HG03196 (cell line): Measurements from ENCODE around the gene SLC25A4.
"Not testable (repeated sequence)": the region's sequence is repeated elsewhere in the genome, so short reads cannot be mapped to it uniquely, and the experiment has no call there.

Source experiments
- ATAC-seq: cut with Tn5 transposase; IDR thresholded peaks from one replicate; pipeline ENCODE4 v1.9.1; 2021; ENCODE audit not compliant: unreplicated experiment

The SLC25A4 gene

GRCh38 chr4:185171373-185172071 is 28.5 kb downstream of the SLC25A4 start:
- ATAC-seq = peak; percentile 77

GRCh38 chr4:185179488-185179887 is 36.4 kb downstream of the SLC25A4 start:
- ATAC-seq = no peak

DNA sequence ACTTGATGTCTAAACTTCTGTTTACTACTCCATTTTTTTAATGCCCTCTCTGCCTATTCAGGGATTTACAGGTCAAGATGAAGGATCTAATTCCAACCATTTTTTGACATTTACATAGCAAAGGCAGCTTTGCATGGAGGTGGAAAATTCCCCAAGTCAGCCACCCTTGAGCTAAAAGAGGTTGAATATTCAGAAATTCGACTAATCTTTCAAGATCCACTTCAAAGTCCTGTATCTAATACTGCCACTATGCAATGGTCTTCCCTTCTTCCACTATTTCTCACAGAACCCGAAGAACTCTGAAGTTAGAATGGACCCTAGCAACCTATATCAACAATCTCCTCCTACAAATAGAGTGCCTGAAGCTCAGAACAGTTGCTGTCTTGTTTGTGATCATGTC is 39.2 kb downstream of the SLC25A4 start:
- no peak for ATAC-seq

DNA sequence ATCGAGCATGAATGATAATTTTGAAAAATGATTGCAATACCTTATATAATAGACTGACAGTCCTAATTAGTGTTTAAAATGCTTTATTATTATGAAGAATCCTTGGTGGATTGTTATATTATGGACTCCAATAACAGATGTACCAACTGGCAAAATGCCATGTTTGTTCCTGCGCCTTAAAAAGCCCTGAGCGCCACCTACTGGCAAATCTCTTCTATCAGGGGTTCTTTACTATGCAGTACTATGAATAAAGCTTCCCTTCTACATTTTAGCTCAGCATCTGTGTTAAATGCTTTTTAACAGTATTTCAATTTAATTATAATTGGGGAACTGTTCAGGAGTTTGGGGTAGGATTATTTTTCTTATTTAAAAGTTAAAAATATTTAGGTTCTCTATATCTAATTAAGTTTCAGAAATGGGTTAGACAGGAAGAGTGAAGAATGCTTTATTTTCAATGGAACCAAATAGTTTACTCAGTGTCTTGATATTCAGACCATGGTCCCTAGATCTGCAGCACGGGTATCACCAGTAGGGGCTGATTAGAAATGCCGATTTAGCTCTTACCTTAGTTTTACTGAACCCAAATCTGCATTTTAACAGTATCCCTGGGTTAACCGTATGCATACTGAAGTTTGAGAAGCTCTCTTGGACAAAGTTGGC is 40.7 kb downstream of the SLC25A4 start:
- ATAC-seq = peak; percentile 64

DNA sequence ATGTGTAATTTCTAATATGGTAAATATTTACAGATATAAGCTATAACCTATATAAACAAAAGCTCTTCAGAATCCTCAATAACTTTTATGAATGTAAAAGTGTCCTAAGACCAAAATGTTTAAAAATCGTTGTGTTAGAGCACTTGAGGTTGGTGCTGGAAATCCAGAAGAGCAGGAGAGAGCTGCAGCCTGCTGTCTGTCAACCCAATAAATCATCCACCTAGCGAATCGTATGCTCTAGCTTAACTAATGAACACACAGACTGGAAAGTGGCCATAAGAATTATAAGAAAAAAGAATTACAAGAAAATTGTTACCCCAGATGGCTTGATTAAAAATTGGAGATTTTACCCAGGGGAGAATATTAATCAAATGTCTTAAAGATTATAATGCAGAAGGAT is 43.7 kb downstream of the SLC25A4 start:
- ATAC-seq = no peak

DNA sequence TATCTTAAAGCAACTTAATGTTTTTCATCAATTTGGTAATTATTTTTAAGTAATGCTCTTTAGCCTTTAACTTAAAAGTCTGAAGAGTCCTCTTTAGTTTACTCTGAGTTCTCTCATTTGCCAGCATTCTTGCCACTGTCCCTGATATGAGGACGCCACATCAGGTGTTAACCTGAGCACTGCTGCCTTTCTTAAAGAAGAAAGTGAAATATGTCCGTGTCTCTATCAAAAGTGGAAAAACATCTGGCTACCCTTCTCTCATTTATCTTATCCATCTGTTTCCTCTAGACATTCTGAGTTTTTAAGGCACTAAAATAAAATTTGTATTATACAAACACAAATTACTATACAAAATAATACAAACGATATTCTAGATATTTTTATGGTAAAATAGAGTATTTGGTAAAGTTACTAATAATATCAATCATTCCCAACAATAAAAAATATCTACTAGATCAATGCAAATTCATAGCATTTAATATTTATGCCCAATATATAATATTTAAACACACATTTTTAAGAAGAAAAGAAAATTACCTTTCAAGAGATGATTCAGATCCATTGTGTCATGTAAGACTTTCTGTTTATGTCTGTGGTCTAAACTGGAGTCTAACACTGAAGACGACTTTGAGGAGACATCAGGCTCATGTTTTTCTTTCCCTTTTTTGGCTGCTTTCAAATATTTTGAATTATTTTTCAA is 46.7 kb downstream of the SLC25A4 start:
- no peak for ATAC-seq

DNA sequence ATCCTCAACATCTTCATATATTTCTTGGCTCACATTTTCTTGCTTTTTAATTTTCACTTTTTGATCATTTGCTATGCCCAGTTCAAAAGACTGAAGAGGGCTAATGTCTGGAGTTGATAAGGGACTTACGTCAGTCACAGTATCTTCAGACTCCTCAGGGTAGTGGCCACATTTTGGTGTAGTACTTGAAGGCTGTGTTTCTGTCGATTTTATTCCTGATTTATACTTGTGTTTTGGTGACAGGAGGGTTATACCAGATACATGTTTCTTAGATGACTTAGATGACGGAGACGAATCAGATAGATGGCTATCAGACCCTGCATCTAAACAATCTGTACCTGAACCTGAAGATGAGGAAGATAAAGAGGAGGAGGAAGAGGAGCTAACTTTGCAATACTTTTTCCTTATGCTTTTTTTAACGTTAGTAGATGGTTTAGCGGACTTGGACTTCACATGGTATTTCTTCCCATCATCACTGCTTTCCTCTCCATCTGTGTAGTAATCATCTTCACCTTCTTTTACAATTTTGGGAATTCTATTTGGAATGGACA is 47.3 kb downstream of the SLC25A4 start:
- ATAC-seq = no peak

GRCh38 chr4:185192059-185192458 is 49.0 kb downstream of the SLC25A4 start:
- peak; percentile 80 for ATAC-seq

DNA sequence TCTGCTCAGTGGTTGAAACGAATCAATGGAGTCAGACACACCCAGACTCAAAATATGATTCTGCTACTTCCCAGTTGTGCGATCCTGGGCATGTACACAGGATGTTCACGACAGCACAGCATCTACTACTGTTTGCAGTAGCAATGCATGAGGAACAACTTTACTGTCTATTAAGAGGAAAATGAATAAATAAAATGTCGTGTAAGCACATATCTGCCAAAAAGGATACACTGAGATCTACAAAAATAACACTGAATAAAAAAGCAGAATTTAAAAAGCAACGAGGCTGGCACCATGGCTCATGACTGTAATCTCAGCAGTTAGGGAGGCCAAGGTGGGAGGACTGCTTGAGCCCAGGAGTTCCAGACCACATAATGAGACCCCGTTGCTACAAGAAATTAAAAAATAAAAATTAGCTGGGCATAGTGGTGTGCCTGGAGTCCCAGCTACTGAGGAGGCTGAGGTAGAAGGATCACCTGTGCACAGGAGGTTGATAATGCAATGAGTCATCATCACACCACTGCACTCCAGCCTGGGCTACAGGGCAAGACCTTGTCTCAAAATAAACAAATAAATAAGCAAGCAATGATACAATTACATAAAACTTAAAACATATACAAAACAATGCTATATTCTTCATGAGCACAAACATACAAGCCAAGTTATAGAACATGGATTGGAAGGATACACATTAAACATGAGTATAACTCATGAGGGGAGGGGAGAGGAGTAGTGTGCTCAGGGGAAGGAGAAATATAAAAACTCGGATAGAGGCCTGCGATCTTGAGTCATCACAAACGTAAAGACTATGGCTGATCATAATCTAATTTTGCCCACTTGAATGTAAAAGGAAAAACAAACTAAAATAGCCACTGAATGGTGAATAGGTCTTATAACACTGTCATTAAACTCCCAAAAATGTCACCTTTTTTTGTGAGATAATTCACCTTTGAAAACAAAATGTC is 52.1 kb downstream of the SLC25A4 start:
- ATAC-seq = no peak

GRCh38 chr4:185196437-185196836 is 53.4 kb downstream of the SLC25A4 start:
- ATAC-seq = no peak

DNA sequence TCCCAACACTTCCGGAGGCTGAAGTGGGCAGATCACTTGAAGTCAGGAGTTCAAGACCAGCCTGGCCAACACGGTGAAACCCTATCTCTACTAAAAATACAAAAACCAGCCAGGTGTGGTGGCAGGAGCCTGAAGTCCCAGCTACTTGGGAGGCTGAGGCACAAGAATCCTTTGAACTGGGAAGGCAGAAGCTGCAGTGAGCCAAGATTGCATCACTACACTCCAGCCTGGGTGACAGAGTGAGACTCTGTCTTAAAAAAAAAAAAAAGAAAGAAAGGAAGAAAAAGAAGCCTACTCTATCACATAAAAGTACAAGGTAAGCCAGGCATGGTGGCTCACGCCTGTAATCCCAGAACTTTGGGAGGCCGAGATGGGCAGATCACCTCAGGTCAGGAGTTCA is 55.1 kb downstream of the SLC25A4 start:
- not testable (repeated sequence) for ATAC-seq
